ENCODE data around the gene PDE4A.

Gene PDE4A

GRCh38 chr19:10422846-10423245 lies 2.5 kb downstream of the PDE4A start:
- TF ChIP-seq RAD21 (IDR thresholded peaks at IDR 0.05; ENCODE audit: low read depth) = no peak

- no peak for TF ChIP-seq USF1 (IDR thresholded peaks at IDR 0.05)
- peak; percentile 57 for TF ChIP-seq RAD21 (IDR thresholded peaks at IDR 0.05; ENCODE audit: low read depth)
Measured at GRCh38 chr19:10424011-10424637, 3.8 kb downstream of the PDE4A start.

- no peak for TF ChIP-seq CREB1 (IDR thresholded peaks at IDR 0.05; ENCODE audit: low read depth)
- TF ChIP-seq TEAD4 (IDR thresholded peaks at IDR 0.05) = no peak
- no peak for TF ChIP-seq YY1 (IDR thresholded peaks at IDR 0.05; ENCODE audit: low read depth)
- no peak for TF ChIP-seq CEBPB (IDR thresholded peaks at IDR 0.05)
- no peak for TF ChIP-seq REST (IDR thresholded peaks at IDR 0.05; ENCODE audit: low read depth)
- TF ChIP-seq NFIC (IDR thresholded peaks at IDR 0.05) = no peak
- no peak for TF ChIP-seq TAF1 (IDR thresholded peaks at IDR 0.05; ENCODE audit: low read depth)
- TF ChIP-seq ZBTB7A (IDR thresholded peaks at IDR 0.05; ENCODE audit: low read depth) = no peak
- no peak for TF ChIP-seq FOXM1 (IDR thresholded peaks at IDR 0.05; ENCODE audit: borderline replicate concordance, low read depth)
- no peak for TF ChIP-seq MAX (IDR thresholded peaks at IDR 0.05)
- no peak for TF ChIP-seq TCF12 (IDR thresholded peaks at IDR 0.05; ENCODE audit: low read depth)
- TF ChIP-seq USF1 (IDR thresholded peaks at IDR 0.05) = no peak
- TF ChIP-seq EGR1 (IDR thresholded peaks at IDR 0.05) = no peak
- TF ChIP-seq RAD21 (IDR thresholded peaks at IDR 0.05; ENCODE audit: low read depth) = no peak
Measured at GRCh38 chr19:10427169-10427568, 6.8 kb downstream of the PDE4A start.

GRCh38 chr19:10428996-10429381 lies 8.7 kb downstream of the PDE4A start:
- no peak for TF ChIP-seq ZBTB7A (IDR thresholded peaks at IDR 0.05; ENCODE audit: low read depth)
- TF ChIP-seq EGR1 (IDR thresholded peaks at IDR 0.05) = no peak

GRCh38 chr19:10430505-10431253 lies 10.3 kb downstream of the PDE4A start:
- TF ChIP-seq YY1 (IDR thresholded peaks at IDR 0.05; ENCODE audit: low read depth) (0 out of 2 replicates have a peak, but pooled peaks have one; percentile 44), TCF12 (IDR thresholded peaks at IDR 0.05; ENCODE audit: low read depth) (no peak), EGR1 (IDR thresholded peaks at IDR 0.05) (0 out of 2 replicates have a peak, but pooled peaks have one; percentile 14), ZBTB7A (IDR thresholded peaks at IDR 0.05; ENCODE audit: low read depth) (peak; percentile 49; the same call in 1 of the 2 replicates)

- no peak; the same call in 1 of the 2 replicates for TF ChIP-seq ZBTB7A (IDR thresholded peaks at IDR 0.05; ENCODE audit: low read depth)
- no peak for TF ChIP-seq NFIC (IDR thresholded peaks at IDR 0.05)
- TF ChIP-seq YY1 (IDR thresholded peaks at IDR 0.05; ENCODE audit: low read depth) = no peak
- TF ChIP-seq RAD21 (IDR thresholded peaks at IDR 0.05; ENCODE audit: low read depth) = no peak
- no peak for TF ChIP-seq CEBPB (IDR thresholded peaks at IDR 0.05)
- no peak for TF ChIP-seq TCF12 (IDR thresholded peaks at IDR 0.05; ENCODE audit: low read depth)
- TF ChIP-seq EGR1 (IDR thresholded peaks at IDR 0.05) = no peak
- TF ChIP-seq MAX (IDR thresholded peaks at IDR 0.05) = no peak
- TF ChIP-seq FOXM1 (IDR thresholded peaks at IDR 0.05; ENCODE audit: borderline replicate concordance, low read depth) = no peak
- TF ChIP-seq REST (IDR thresholded peaks at IDR 0.05; ENCODE audit: low read depth) = no peak
- no peak for TF ChIP-seq EP300 (IDR thresholded peaks at IDR 0.05; ENCODE audit: borderline replicate concordance)
- no peak for TF ChIP-seq USF1 (IDR thresholded peaks at IDR 0.05)
- no peak for TF ChIP-seq CREB1 (IDR thresholded peaks at IDR 0.05; ENCODE audit: low read depth)
- TF ChIP-seq TAF1 (IDR thresholded peaks at IDR 0.05; ENCODE audit: low read depth) = no peak
- no peak for TF ChIP-seq TEAD4 (IDR thresholded peaks at IDR 0.05)
Measured at GRCh38 chr19:10431254-10431942, 11.1 kb downstream of the PDE4A start.
